ENCODE results near the gene PDSS2. TPM values are rescaled to one million over a fixed set of nuclear protein-coding genes. Genes with fewer than 3 reads are reported as not detected.

PDSS2 gene
- polyA plus RNA-seq, 4 donors = 6.5 to 14.8 (median 11.6) TPM

- H3K36me3 ChIP-seq (ENCODE audit: control insufficient read depth in 3 of 3, insufficient read depth in 2 of 3, low read depth in 1 of 3, low read length in 3 of 3) = no peaks in the 10 kb centered on the region
- DNase-seq (no peak), FAIRE-seq (no peak)
- peak overlapping the region in 1 of 3 donors; percentile 66 for H3K4me3 ChIP-seq (ENCODE audit: low read depth in 1 of 3, low read length in 3 of 3)
- H3K4me1 ChIP-seq (ENCODE audit: control insufficient read depth in 3 of 3, insufficient read depth in 2 of 3, low read depth in 1 of 3, low read length in 2 of 3) = peaks cover 0 to 14% (median 2%) of the 10 kb centered on the region in 3 donors
- no peaks in the 10 kb centered on the region for H3K9me3 ChIP-seq (ENCODE audit: control insufficient read depth in 2 of 2, insufficient read depth in 1 of 2, low read depth in 1 of 2, low read length in 1 of 2)
- H3K27ac ChIP-seq (ENCODE audit: low read depth in 1 of 3, low read length in 2 of 3) = no peak overlapping the region
- H3K27me3 ChIP-seq (ENCODE audit: control insufficient read depth in 3 of 3, insufficient read depth in 3 of 3, low read length in 3 of 3) = peaks cover 6 to 49% (median 7%) of the 10 kb centered on the region in 3 donors
- whole genome bisulfite sequencing, 3 donors = 54 to 70% (median 64%) methylated on average over 14 of the region's 14 CpGs
Observed at GRCh38 chr6:107491760-107492660, 32.6 kb upstream of the PDSS2 start.

- Histone ChIP-seq H3K4me3 (ENCODE audit: low read depth in 1 of 3, low read length in 3 of 3) (peak overlapping the region in 2 of 3 donors; percentile 40 to 66), H3K27ac (ENCODE audit: low read depth in 1 of 3, low read length in 2 of 3) (peak overlapping the region in 2 of 3 donors; percentile 63 to 76), H3K4me1 (ENCODE audit: control insufficient read depth in 3 of 3, insufficient read depth in 2 of 3, low read depth in 1 of 3, low read length in 2 of 3) (peaks cover 0 to 14% (median 2%) of the 10 kb centered on the region in 3 donors), H3K36me3 (ENCODE audit: control insufficient read depth in 3 of 3, insufficient read depth in 2 of 3, low read depth in 1 of 3, low read length in 3 of 3) (no peaks in the 10 kb centered on the region), H3K27me3 (ENCODE audit: control insufficient read depth in 3 of 3, insufficient read depth in 3 of 3, low read length in 3 of 3) (peaks cover 6 to 56% (median 10%) of the 10 kb centered on the region in 3 donors), H3K9me3 (ENCODE audit: control insufficient read depth in 2 of 2, insufficient read depth in 1 of 2, low read depth in 1 of 2, low read length in 1 of 2) (no peaks in the 10 kb centered on the region)
- 1 to 3% (median 1%) methylated on average over 31 to 38 of the region's 38 CpGs for WGBS, 3 donors
- FAIRE-seq (no peak), DNase-seq (peak in 1 of 2 donors; percentile 47)
Observed at GRCh38 chr6:107491138-107491609, 31.8 kb upstream of the PDSS2 start.

GRCh38 chr6:107490566-107491137 is 31.3 kb upstream of the PDSS2 start:
- H3K27me3 ChIP-seq (ENCODE audit: control insufficient read depth in 3 of 3, insufficient read depth in 3 of 3, low read length in 3 of 3) = peaks cover 6 to 58% (median 10%) of the 10 kb centered on the region in 3 donors
- peaks cover 0 to 14% (median 2%) of the 10 kb centered on the region in 3 donors for H3K4me1 ChIP-seq (ENCODE audit: control insufficient read depth in 3 of 3, insufficient read depth in 2 of 3, low read depth in 1 of 3, low read length in 2 of 3)
- H3K9me3 ChIP-seq (ENCODE audit: control insufficient read depth in 2 of 2, insufficient read depth in 1 of 2, low read depth in 1 of 2, low read length in 1 of 2) = no peaks in the 10 kb centered on the region
- peak overlapping the region; percentile 64 to 80 (median 66) for H3K4me3 ChIP-seq (ENCODE audit: low read depth in 1 of 3, low read length in 3 of 3)
- H3K36me3 ChIP-seq (ENCODE audit: control insufficient read depth in 3 of 3, insufficient read depth in 2 of 3, low read depth in 1 of 3, low read length in 3 of 3) = no peaks in the 10 kb centered on the region
- FAIRE-seq (no peak), DNase-seq (no peak)
- peak overlapping the region in 2 of 3 donors; percentile 63 to 76 for H3K27ac ChIP-seq (ENCODE audit: low read depth in 1 of 3, low read length in 2 of 3)
- WGBS, 3 donors = 1 to 2% (median 1%) methylated on average over 30 of the region's 30 CpGs

- Histone ChIP-seq H3K27ac (ENCODE audit: low read depth in 1 of 3, low read length in 2 of 3) (peak within 1 kb of the TSS in 2 of 3 donors; percentile 63 to 76), H3K36me3 (ENCODE audit: control insufficient read depth in 3 of 3, insufficient read depth in 2 of 3, low read depth in 1 of 3, low read length in 3 of 3) (no peaks in the 10 kb centered on the region), H3K4me1 (ENCODE audit: control insufficient read depth in 3 of 3, insufficient read depth in 2 of 3, low read depth in 1 of 3, low read length in 2 of 3) (peaks cover 0 to 14% (median 2%) of the 10 kb centered on the region in 3 donors), H3K9me3 (ENCODE audit: control insufficient read depth in 2 of 2, insufficient read depth in 1 of 2, low read depth in 1 of 2, low read length in 1 of 2) (no peaks in the 10 kb centered on the region), H3K27me3 (ENCODE audit: control insufficient read depth in 3 of 3, insufficient read depth in 3 of 3, low read length in 3 of 3) (peaks cover 6 to 64% (median 13%) of the 10 kb centered on the region in 3 donors), H3K4me3 (ENCODE audit: low read depth in 1 of 3, low read length in 3 of 3) (peak within 1 kb of the TSS; percentile 64 to 80 (median 66))
- FAIRE-seq (no peak), DNase-seq (peak in 1 of 2 donors; percentile 70)
- WGBS, 3 donors = 0 to 1% (median 0%) methylated on average over 69 to 129 of the region's 130 CpGs
Observed at GRCh38 chr6:107489636-107490565, 30.5 kb upstream of the PDSS2 start, which contains the start of gene SOBP. TSS of gene SOBP (plus strand) at chr6:107490117. CDS start at chr6:107490617, 500 bp downstream.

GRCh38 chr6:107488875-107489635 is 29.7 kb upstream of the PDSS2 start:
- peak overlapping the region; percentile 59 to 80 (median 64) for H3K4me3 ChIP-seq (ENCODE audit: low read depth in 1 of 3, low read length in 3 of 3)
- H3K27ac ChIP-seq (ENCODE audit: low read depth in 1 of 3, low read length in 2 of 3) = peak overlapping the region in 2 of 3 donors; percentile 29 to 56
- H3K9me3 ChIP-seq (ENCODE audit: control insufficient read depth in 2 of 2, insufficient read depth in 1 of 2, low read depth in 1 of 2, low read length in 1 of 2) = no peaks in the 10 kb centered on the region
- H3K36me3 ChIP-seq (ENCODE audit: control insufficient read depth in 3 of 3, insufficient read depth in 2 of 3, low read depth in 1 of 3, low read length in 3 of 3) = no peaks in the 10 kb centered on the region
- peaks cover 6 to 72% (median 13%) of the 10 kb centered on the region in 3 donors for H3K27me3 ChIP-seq (ENCODE audit: control insufficient read depth in 3 of 3, insufficient read depth in 3 of 3, low read length in 3 of 3)
- H3K4me1 ChIP-seq (ENCODE audit: control insufficient read depth in 3 of 3, insufficient read depth in 2 of 3, low read depth in 1 of 3, low read length in 2 of 3) = peaks cover 0 to 14% (median 2%) of the 10 kb centered on the region in 3 donors
- DNase-seq (peak; percentile 20 to 73), FAIRE-seq (no peak)
- 1% methylated on average over 48 to 51 of the region's 51 CpGs for WGBS, 3 donors

GRCh38 chr6:107488174-107488874 is 29.0 kb upstream of the PDSS2 start:
- DNase-seq = peak in 1 of 2 donors; percentile 19
- Histone ChIP-seq H3K27me3 (ENCODE audit: control insufficient read depth in 3 of 3, insufficient read depth in 3 of 3, low read length in 3 of 3) (peaks cover 6 to 74% (median 13%) of the 10 kb centered on the region in 3 donors), H3K9me3 (ENCODE audit: control insufficient read depth in 2 of 2, insufficient read depth in 1 of 2, low read depth in 1 of 2, low read length in 1 of 2) (no peaks in the 10 kb centered on the region), H3K4me3 (ENCODE audit: low read depth in 1 of 3, low read length in 3 of 3) (peak overlapping the region in 2 of 3 donors; percentile 59 to 80), H3K36me3 (ENCODE audit: control insufficient read depth in 3 of 3, insufficient read depth in 2 of 3, low read depth in 1 of 3, low read length in 3 of 3) (no peaks in the 10 kb centered on the region), H3K27ac (ENCODE audit: low read depth in 1 of 3, low read length in 2 of 3) (no peak overlapping the region), H3K4me1 (ENCODE audit: control insufficient read depth in 3 of 3, insufficient read depth in 2 of 3, low read depth in 1 of 3, low read length in 2 of 3) (peaks cover 0 to 14% (median 2%) of the 10 kb centered on the region in 3 donors)
- 11 to 16% (median 13%) methylated on average over 27 of the region's 27 CpGs for WGBS, 3 donors
- no peak for FAIRE-seq

GRCh38 chr6:107485157-107485556 is 25.8 kb upstream of the PDSS2 start:
- Histone ChIP-seq H3K4me1 (ENCODE audit: control insufficient read depth in 3 of 3, insufficient read depth in 2 of 3, low read depth in 1 of 3, low read length in 2 of 3) (peaks cover 0 to 4% (median 0%) of the 10 kb centered on the region in 3 donors), H3K36me3 (ENCODE audit: control insufficient read depth in 3 of 3, insufficient read depth in 2 of 3, low read depth in 1 of 3, low read length in 3 of 3) (no peaks in the 10 kb centered on the region), H3K27ac (ENCODE audit: low read depth in 1 of 3, low read length in 2 of 3) (no peak overlapping the region), H3K4me3 (ENCODE audit: low read depth in 1 of 3, low read length in 3 of 3) (no peak overlapping the region), H3K9me3 (ENCODE audit: control insufficient read depth in 2 of 2, insufficient read depth in 1 of 2, low read depth in 1 of 2, low read length in 1 of 2) (no peaks in the 10 kb centered on the region), H3K27me3 (ENCODE audit: control insufficient read depth in 3 of 3, insufficient read depth in 3 of 3, low read length in 3 of 3) (peaks cover under 1 to 58% (median 8%) of the 10 kb centered on the region in 3 donors)
- WGBS, 3 donors = 77 to 87% (median 78%) methylated on average over 4 of the region's 4 CpGs
- FAIRE-seq (no peak), DNase-seq (no peak)

Data from small intestine (tissue), 7 donors.